ENCODE data around the gene SNED1.

DNA sequence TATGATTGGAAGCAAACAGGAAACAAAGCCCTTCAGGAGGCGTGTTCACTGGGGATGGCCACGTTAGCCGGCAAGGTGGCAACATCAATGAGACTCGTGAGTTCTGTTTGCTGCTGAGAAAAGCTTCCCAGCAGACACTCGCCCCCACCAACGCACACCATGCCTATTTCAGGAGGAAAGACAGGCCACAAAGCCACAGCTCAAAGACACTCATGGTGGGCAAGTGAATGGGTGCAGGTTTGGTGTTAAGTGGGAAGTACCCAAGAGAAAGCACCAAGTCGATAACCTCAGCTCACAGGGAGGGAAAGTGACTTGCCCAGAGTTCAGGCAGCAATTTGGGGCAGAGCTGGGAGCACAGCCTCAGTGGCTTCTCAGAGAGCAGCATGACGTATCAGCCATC is 114.2 kb downstream of the SNED1 start:
- TF ChIP-seq EZH2 (IDR thresholded peaks at IDR 0.05; ENCODE audit: insufficient read depth, poor library complexity, severe bottlenecking) (no peak), EZH2phosphoT487 (IDR thresholded peaks at IDR 0.05; ENCODE audit: insufficient read depth, low read depth) (no peak)

Data from GM23248 (cell line).